Measurements from ENCODE around the gene LSR. TPM values are rescaled to one million over a fixed set of nuclear protein-coding genes. Genes with fewer than 3 reads are reported as not detected.

The LSR gene
- total and polyA plus RNA-seq, 2 of the 4 experiments (the other 2 are of a cell fraction), result 0.18 to 0.44 TPM

DNA sequence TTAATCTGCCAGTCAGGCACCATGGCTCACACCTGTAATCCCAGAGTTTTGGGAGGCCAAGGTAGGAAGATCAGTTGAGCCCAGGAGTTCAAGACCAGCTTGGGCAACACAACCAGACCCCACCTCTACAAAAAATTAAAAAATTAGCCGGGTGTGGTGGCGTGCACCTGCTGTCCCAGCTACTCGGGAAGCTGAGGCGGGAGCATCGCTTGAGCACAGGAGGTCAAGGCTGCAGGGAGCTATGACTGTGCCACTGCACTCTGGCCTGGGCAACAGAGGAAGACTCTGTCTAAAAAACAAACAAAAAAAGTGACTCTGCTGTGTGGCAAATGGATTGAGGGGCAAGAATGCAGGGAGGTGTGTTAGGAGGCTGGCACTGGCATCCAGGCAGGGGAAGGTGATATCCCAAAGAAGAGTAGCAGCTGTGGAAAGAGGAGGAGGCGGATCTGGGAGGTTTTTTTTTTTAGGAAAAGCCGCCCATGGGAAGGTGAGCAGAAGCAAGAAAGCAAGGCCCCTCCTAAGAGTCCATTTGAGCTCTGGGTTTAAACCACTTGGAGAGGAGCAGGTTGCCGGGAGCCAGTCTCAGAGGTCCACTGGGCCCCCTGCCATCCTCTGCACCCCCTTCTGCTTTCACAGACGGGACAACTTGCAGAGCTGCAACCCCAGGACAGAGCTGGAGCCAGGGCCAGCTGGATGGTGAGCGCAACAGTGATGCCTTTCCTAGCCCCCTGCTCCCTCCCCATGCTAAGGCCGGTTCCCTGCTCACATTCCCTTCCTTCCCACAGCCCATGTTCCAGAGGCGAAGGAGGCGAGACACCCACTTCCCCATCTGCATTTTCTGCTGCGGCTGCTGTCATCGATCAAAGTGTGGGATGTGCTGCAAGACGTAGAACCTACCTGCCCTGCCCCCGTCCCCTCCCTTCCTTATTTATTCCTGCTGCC, 35.6 kb downstream of the LSR start:
- no peak for ATAC-seq (ENCODE audit: low read depth)
- in situ Hi-C loops (cut with MboI; ENCODE audit: low sequenced_read_pairs), result no loop called here
- no peak for DNase-seq
- H3K4ac ChIP-seq (ENCODE audit: low read depth, low read length), result no peak overlapping the region
- ChIA-PET CTCF (interaction anchor here (0.7 kb wide), 1 partner anchor 160 kb away, joined by 4 read pairs; no protein-coding TSS in a partner anchor), POLR2A (ENCODE audit: unreplicated experiment) (no interaction called here)
- 44% methylated on average over 6 of the region's 17 CpGs; no CpG with 5 or more reads in 1 of the 2 experiments for WGBS, 2 experiments (ENCODE audit: extremely low coverage in 2 of 2, insufficient read length in 1 of 2)
- no peak overlapping the region for H2AFZ ChIP-seq (replicated peaks; ENCODE audit: low read length, poor library complexity)
- no peak overlapping the region for H2BK20ac ChIP-seq (ENCODE audit: low read depth, low read length)
- no peaks in the 10 kb centered on the region for H3K9me1 ChIP-seq (ENCODE audit: insufficient read depth, low read length)
- H3K23ac ChIP-seq (ENCODE audit: low read depth, low read length), result no peak overlapping the region
- H3K4me2 ChIP-seq (ENCODE audit: low read depth, low read length), result no peak overlapping the region
- no peak overlapping the region for H2AK5ac ChIP-seq (ENCODE audit: low read depth, low read length)
- no peak overlapping the region for H3K9ac ChIP-seq (ENCODE audit: low read depth, low read length)
- H4K20me1 ChIP-seq (ENCODE audit: insufficient read depth, low read length), result no peaks in the 10 kb centered on the region
- H2BK120ac ChIP-seq (ENCODE audit: low read depth, low read length), result no peak overlapping the region
- H2BK5ac ChIP-seq (ENCODE audit: low read depth, low read length, poor library complexity, severe bottlenecking), result no peak overlapping the region
- H3K27me3 ChIP-seq (ENCODE audit: control insufficient read depth, insufficient read depth, low read length), result peaks cover 31% of the 10 kb centered on the region
- no peak overlapping the region for H4K91ac ChIP-seq (ENCODE audit: insufficient read depth, low read depth, low read length)
- no peaks in the 10 kb centered on the region for H3K79me1 ChIP-seq (ENCODE audit: low read depth in 1 of 2, low read length in 2 of 2)
- no TSS peak for BruUV-seq (replicated peaks)
- H3K4me3 ChIP-seq (ENCODE audit: insufficient read depth, low read depth, low read length), result no peak overlapping the region
- no peak overlapping the region for H4K5ac ChIP-seq (ENCODE audit: low read depth, low read length)
- intact Hi-C loops (cut with micrococcal nuclease), result no loop called here
- H3K4me1 ChIP-seq (ENCODE audit: control insufficient read depth, insufficient read depth, low read length), result no peaks in the 10 kb centered on the region
- no peak overlapping the region for H4K8ac ChIP-seq (ENCODE audit: low read depth in 2 of 2, low read length in 2 of 2)
- H3K36me3 ChIP-seq (ENCODE audit: control insufficient read depth, insufficient read depth, low read length), result no peaks in the 10 kb centered on the region; the same call in 1 of the 2 replicates
- H3K9me3 ChIP-seq (ENCODE audit: control insufficient read depth, insufficient read depth, low read length), result no peaks in the 10 kb centered on the region
- H3K56ac ChIP-seq (ENCODE audit: extremely low read depth, insufficient read depth, low read length), result no peak overlapping the region
- H3K18ac ChIP-seq (ENCODE audit: low read depth, low read length), result no peak overlapping the region
- dilution Hi-C loops (cut with HindIII; ENCODE audit: low sequenced_read_pairs, unreplicated experiment), result no loop called here
- no peak overlapping the region for H3K27ac ChIP-seq (ENCODE audit: insufficient read depth, low read length)
- no peak overlapping the region for H2BK15ac ChIP-seq (ENCODE audit: low read depth, low read length)
- no peak overlapping the region for H2AK9ac ChIP-seq (replicated peaks; ENCODE audit: low read depth, low read length, poor library complexity)
- H3K14ac ChIP-seq (replicated peaks; ENCODE audit: low read depth, low read length), result no peak overlapping the region
- no peak for TF ChIP-seq RFX5 (IDR thresholded peaks at IDR 0.05; ENCODE audit: low read depth, low read length)
- TF ChIP-seq SMC3 (IDR thresholded peaks at IDR 0.05; ENCODE audit: low read depth, low read length), result no peak
- no peak for TF ChIP-seq RAD21 (IDR thresholded peaks at IDR 0.05; ENCODE audit: low read length)
- no peak for TF ChIP-seq MAZ (IDR thresholded peaks at IDR 0.05; ENCODE audit: borderline replicate concordance, low read depth, low read length)
- no peak for TF ChIP-seq BHLHE40 (IDR thresholded peaks at IDR 0.05; ENCODE audit: low read depth, low read length)
- TF ChIP-seq NFE2L2 (IDR thresholded peaks at IDR 0.05; ENCODE audit: low read depth, low read length), result no peak
- no peak for TF ChIP-seq CHD1 (IDR thresholded peaks at IDR 0.05; ENCODE audit: low read depth, low read length)
- TF ChIP-seq FOS (IDR thresholded peaks at IDR 0.05; ENCODE audit: low read depth, low read length), result no peak
- no peak for TF ChIP-seq MXI1 (IDR thresholded peaks at IDR 0.05; ENCODE audit: borderline replicate concordance, low read depth, low read length)
- TF ChIP-seq, protein P1, sequence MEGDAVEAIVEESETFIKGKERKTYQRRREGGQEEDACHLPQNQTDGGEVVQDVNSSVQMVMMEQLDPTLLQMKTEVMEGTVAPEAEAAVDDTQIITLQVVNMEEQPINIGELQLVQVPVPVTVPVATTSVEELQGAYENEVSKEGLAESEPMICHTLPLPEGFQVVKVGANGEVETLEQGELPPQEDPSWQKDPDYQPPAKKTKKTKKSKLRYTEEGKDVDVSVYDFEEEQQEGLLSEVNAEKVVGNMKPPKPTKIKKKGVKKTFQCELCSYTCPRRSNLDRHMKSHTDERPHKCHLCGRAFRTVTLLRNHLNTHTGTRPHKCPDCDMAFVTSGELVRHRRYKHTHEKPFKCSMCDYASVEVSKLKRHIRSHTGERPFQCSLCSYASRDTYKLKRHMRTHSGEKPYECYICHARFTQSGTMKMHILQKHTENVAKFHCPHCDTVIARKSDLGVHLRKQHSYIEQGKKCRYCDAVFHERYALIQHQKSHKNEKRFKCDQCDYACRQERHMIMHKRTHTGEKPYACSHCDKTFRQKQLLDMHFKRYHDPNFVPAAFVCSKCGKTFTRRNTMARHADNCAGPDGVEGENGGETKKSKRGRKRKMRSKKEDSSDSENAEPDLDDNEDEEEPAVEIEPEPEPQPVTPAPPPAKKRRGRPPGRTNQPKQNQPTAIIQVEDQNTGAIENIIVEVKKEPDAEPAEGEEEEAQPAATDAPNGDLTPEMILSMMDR (conservative IDR thresholded peaks at IDR 0.05; ENCODE audit: low read depth, low read length), result no peak
- TF ChIP-seq RCOR1 (IDR thresholded peaks at IDR 0.05; ENCODE audit: insufficient replicate concordance, low read length), result no peak
- TF ChIP-seq, protein P2, sequence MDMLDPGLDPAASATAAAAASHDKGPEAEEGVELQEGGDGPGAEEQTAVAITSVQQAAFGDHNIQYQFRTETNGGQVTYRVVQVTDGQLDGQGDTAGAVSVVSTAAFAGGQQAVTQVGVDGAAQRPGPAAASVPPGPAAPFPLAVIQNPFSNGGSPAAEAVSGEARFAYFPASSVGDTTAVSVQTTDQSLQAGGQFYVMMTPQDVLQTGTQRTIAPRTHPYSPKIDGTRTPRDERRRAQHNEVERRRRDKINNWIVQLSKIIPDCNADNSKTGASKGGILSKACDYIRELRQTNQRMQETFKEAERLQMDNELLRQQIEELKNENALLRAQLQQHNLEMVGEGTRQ (IDR thresholded peaks at IDR 0.05; ENCODE audit: low read depth, low read length), result no peak
- TF ChIP-seq, protein P3, sequence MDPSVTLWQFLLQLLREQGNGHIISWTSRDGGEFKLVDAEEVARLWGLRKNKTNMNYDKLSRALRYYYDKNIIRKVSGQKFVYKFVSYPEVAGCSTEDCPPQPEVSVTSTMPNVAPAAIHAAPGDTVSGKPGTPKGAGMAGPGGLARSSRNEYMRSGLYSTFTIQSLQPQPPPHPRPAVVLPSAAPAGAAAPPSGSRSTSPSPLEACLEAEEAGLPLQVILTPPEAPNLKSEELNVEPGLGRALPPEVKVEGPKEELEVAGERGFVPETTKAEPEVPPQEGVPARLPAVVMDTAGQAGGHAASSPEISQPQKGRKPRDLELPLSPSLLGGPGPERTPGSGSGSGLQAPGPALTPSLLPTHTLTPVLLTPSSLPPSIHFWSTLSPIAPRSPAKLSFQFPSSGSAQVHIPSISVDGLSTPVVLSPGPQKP (IDR thresholded peaks at IDR 0.05; ENCODE audit: borderline replicate concordance, low read depth, low read length), result no peak
- TF ChIP-seq MAFK (IDR thresholded peaks at IDR 0.05; ENCODE audit: low read depth, low read length), result no peak

All from IMR-90 (cell line).